HL-60 (cell line): ENCODE measurements around the gene IQGAP1.

ENCODE experiments used
- DNase-seq, 2 experiments: peaks; one replicate each; pipeline ENCODE4 v3.0.0-alpha.2; 2010 to 2020; ENCODE audit warnings: low read depth in 1 of 2, low spot score in 1 of 2
- H3K27ac ChIP-seq: fragments of 250-450 bp; sonication (Bioruptor Pico); replicated peaks from 2 replicates; pipeline ENCODE4 v1.5.1; 2020; ENCODE audit warnings: mild to moderate bottlenecking, moderate library complexity
- H3K27me3 ChIP-seq: fragments of 250-450 bp; sonication (Bioruptor Pico); 2 replicates; pipeline ENCODE4 v1.5.1; 2021; ENCODE audit warnings: mild to moderate bottlenecking, moderate library complexity; ENCODE audit not compliant: insufficient read depth, poor library complexity, severe bottlenecking
- H3K4me3 ChIP-seq: replicated peaks from 2 replicates; pipeline ENCODE4 v1.5.1; 2011; ENCODE audit warnings: mild to moderate bottlenecking, control low read depth, low read length; ENCODE audit not compliant: insufficient read depth
- CTCF ChIP-seq: IDR thresholded peaks from one replicate; pipeline ENCODE4 v1.5.1; 2011; ENCODE audit warnings: low read length, control low read depth, inconsistent platforms; ENCODE audit not compliant: insufficient read depth
- GABPA ChIP-seq: IDR thresholded peaks from 2 replicates; pipeline ENCODE4 v1.6.1; 2012; ENCODE audit warnings: low read depth
- POLR2AphosphoS5 ChIP-seq: IDR thresholded peaks from 2 replicates; pipeline ENCODE4 v1.6.1; 2012; ENCODE audit warnings: low read depth
- SPI1 ChIP-seq: IDR thresholded peaks from 2 replicates; pipeline ENCODE4 v1.6.1; 2012; ENCODE audit warnings: low read depth, mild to moderate bottlenecking, borderline replicate concordance
- TF ChIP-seq, protein P1 (sequence below): IDR thresholded peaks from 2 replicates; pipeline ENCODE4 v1.6.1; 2012; ENCODE audit warnings: low read depth; ENCODE audit not compliant: insufficient replicate concordance

IQGAP1 gene

DNA sequence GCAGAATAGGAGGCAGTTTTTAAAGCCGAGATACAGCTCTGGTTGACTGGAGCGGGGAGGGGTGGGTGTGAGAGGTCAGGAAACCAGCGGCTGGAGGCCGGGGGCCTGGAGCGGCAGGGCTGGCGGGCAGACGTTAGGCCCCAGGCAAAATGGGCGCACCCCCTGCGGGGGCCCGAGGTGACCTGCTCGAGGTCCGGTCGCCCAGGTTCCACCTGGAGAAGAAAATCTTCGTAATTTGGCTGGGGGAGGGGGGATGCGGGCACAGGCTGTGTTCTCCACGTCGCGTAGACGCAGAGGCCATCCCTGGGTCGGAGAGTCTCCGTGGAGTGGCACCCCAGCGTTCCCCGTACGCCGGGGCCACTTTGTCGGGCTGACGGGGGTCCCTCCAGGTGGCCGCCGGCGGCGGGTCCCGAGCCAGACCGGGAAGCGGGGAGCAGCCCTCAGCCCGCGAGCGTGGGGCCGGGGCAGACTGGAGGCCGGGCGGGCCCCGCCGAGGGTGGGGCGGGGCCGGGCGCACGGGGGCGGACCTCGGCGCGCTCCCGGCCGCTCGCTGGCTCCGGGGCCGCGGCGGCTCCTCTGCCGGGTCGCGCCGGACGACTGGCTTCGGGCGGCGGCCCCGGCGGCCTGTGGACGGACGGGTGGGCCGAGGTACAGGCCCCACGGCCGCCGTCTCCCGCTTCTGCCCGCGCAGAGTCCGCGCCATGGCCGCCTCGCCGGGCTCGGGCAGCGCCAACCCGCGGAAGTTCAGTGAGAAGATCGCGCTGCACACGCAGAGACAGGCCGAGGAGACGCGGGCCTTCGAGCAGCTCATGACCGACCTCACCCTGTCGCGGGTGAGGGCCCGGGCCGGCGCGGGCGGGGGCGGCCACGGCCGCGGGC lies 141.6 kb downstream of the IQGAP1 start, which contains the start of gene CRTC3:
CRTC3 (plus strand) TSS at position 553 of the 879 bp plus-strand sequence; CDS start at position 702, 149 bp downstream.
- no peaks in the 10 kb centered on the region for H3K27me3 ChIP-seq
- H3K27ac ChIP-seq = no peak within 1 kb of the TSS
- peak; percentile 16 to 42 for DNase-seq
- TF ChIP-seq CTCF = no peak
- TF ChIP-seq POLR2AphosphoS5 = no peak
- TF ChIP-seq SPI1 = no peak
- no peak for TF ChIP-seq GABPA
- TF ChIP-seq, protein P1, sequence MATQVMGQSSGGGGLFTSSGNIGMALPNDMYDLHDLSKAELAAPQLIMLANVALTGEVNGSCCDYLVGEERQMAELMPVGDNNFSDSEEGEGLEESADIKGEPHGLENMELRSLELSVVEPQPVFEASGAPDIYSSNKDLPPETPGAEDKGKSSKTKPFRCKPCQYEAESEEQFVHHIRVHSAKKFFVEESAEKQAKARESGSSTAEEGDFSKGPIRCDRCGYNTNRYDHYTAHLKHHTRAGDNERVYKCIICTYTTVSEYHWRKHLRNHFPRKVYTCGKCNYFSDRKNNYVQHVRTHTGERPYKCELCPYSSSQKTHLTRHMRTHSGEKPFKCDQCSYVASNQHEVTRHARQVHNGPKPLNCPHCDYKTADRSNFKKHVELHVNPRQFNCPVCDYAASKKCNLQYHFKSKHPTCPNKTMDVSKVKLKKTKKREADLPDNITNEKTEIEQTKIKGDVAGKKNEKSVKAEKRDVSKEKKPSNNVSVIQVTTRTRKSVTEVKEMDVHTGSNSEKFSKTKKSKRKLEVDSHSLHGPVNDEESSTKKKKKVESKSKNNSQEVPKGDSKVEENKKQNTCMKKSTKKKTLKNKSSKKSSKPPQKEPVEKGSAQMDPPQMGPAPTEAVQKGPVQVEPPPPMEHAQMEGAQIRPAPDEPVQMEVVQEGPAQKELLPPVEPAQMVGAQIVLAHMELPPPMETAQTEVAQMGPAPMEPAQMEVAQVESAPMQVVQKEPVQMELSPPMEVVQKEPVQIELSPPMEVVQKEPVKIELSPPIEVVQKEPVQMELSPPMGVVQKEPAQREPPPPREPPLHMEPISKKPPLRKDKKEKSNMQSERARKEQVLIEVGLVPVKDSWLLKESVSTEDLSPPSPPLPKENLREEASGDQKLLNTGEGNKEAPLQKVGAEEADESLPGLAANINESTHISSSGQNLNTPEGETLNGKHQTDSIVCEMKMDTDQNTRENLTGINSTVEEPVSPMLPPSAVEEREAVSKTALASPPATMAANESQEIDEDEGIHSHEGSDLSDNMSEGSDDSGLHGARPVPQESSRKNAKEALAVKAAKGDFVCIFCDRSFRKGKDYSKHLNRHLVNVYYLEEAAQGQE = no peak
- H3K4me3 ChIP-seq = peak within 1 kb of the TSS; percentile 71

- TF ChIP-seq CTCF = no peak
- no peak for TF ChIP-seq SPI1
- no peak for TF ChIP-seq GABPA
- TF ChIP-seq, protein P1 = no peak
- no peak for TF ChIP-seq POLR2AphosphoS5
- Histone ChIP-seq H3K27me3 (no peaks in the 10 kb centered on the region), H3K27ac (no peak overlapping the region), H3K4me3 (peak overlapping the region; percentile 71)
- peak in 1 of 2 experiments; percentile 26 for DNase-seq
These were observed 142.4 kb downstream of the IQGAP1 start for GRCh38 chr15:90530250-90531051.

GRCh38 chr15:90531147-90531546 lies 143.1 kb downstream of the IQGAP1 start:
- TF ChIP-seq, protein P1 = no peak

More at GRCh38 chr15:90531147-90531546, 143.1 kb downstream of the IQGAP1 start:
- H3K4me3 ChIP-seq = peak overlapping the region; percentile 71; the same call in 1 of the 2 replicates
- H3K27ac ChIP-seq = no peak overlapping the region
- no peaks in the 10 kb centered on the region for H3K27me3 ChIP-seq
- DNase-seq = no peak
